Fibroblast of the aortic adventitia (primary cell): ENCODE results near the gene TDRD6. TPM values are rescaled to one million over a fixed set of nuclear protein-coding genes. Genes with fewer than 3 reads are reported as not detected.
"Not testable (repeated sequence)": the region's sequence is repeated elsewhere in the genome, so short reads cannot be mapped to it uniquely, and the experiment has no call there.

Source experiments
- DNase-seq: peaks from one replicate; pipeline ENCODE4 v3.0.0-alpha.2; 2010; ENCODE audit warnings: low read depth
- H3K4me3 ChIP-seq: 2 replicates; pipeline ENCODE4 v1.5.1; 2011; ENCODE audit warnings: low read depth, mild to moderate bottlenecking, control low read depth, low read length, moderate library complexity
- total RNA-seq: library from RNA; depleted of rRNA; stranded (reverse); fragments of >200 nt; gene quantifications from 2 replicates; pipeline ENCODE4 v1.2.3, GENCODE V29; 2012; ENCODE audit warnings: low replicate concordance
- TF ChIP-seq, protein P1 (sequence below): IDR thresholded peaks from 2 replicates; pipeline ENCODE4 v1.5.1; 2011; ENCODE audit warnings: mild to moderate bottlenecking, low read length, control low read depth, inconsistent platforms; ENCODE audit not compliant: insufficient read depth

Gene TDRD6, protein sequence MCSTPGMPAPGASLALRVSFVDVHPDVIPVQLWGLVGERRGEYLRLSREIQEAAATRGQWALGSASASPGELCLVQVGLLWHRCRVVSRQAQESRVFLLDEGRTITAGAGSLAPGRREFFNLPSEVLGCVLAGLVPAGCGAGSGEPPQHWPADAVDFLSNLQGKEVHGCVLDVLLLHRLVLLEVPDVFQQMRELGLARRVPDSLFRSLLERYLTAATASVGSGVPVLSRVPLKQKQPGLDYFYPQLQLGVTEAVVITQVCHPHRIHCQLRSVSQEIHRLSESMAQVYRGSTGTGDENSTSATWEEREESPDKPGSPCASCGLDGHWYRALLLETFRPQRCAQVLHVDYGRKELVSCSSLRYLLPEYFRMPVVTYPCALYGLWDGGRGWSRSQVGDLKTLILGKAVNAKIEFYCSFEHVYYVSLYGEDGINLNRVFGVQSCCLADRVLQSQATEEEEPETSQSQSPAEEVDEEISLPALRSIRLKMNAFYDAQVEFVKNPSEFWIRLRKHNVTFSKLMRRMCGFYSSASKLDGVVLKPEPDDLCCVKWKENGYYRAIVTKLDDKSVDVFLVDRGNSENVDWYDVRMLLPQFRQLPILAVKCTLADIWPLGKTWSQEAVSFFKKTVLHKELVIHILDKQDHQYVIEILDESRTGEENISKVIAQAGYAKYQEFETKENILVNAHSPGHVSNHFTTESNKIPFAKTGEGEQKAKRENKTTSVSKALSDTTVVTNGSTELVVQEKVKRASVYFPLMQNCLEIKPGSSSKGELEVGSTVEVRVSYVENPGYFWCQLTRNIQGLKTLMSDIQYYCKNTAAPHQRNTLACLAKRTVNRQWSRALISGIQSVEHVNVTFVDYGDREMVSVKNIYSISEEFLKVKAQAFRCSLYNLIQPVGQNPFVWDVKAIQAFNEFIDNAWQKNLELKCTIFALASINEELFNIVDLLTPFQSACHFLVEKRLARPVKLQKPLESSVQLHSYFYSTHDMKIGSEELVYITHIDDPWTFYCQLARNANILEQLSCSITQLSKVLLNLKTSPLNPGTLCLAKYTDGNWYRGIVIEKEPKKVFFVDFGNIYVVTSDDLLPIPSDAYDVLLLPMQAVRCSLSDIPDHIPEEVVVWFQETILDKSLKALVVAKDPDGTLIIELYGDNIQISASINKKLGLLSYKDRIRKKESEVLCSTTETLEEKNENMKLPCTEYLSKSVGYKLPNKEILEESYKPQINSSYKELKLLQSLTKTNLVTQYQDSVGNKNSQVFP (N-terminal part only)
- 0.18 and 1.8 TPM in 2 replicates for total RNA-seq

- no peak within 1 kb of the TSS for H3K4me3 ChIP-seq
- no peak for DNase-seq
- TF ChIP-seq, protein P1, sequence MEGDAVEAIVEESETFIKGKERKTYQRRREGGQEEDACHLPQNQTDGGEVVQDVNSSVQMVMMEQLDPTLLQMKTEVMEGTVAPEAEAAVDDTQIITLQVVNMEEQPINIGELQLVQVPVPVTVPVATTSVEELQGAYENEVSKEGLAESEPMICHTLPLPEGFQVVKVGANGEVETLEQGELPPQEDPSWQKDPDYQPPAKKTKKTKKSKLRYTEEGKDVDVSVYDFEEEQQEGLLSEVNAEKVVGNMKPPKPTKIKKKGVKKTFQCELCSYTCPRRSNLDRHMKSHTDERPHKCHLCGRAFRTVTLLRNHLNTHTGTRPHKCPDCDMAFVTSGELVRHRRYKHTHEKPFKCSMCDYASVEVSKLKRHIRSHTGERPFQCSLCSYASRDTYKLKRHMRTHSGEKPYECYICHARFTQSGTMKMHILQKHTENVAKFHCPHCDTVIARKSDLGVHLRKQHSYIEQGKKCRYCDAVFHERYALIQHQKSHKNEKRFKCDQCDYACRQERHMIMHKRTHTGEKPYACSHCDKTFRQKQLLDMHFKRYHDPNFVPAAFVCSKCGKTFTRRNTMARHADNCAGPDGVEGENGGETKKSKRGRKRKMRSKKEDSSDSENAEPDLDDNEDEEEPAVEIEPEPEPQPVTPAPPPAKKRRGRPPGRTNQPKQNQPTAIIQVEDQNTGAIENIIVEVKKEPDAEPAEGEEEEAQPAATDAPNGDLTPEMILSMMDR = no peak
Observed at GRCh38 chr6:46687619-46688097, at the start of gene TDRD6. TSS of gene TDRD6 (plus strand) at chr6:46687885. CDS start at chr6:46688129, 244 bp downstream.

GRCh38 chr6:46637933-46638332 lies 49.8 kb upstream of the TDRD6 start:
- TF ChIP-seq, protein P1 = no peak
- no peak overlapping the region for H3K4me3 ChIP-seq
- DNase-seq = no peak

DNA sequence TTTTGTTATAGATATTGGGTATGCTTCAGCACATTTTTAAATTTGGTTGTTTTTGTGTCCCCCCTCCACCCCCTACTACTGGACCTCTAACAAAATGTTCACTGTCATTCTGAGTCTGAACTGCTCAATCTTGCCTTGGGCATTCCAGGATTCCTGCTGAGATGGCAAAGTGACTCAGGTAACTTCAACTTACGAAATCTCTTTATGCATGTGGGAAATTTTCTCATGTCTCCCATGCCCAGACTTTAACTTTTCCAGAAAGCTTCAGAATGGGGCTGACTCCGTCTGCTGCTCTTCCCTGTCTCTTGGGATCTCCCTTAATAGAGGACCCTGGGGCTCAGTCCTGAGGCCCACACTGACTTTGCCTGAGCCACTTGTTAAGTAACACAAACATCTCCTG lies 49.0 kb upstream of the TDRD6 start:
- TF ChIP-seq, protein P1 = no peak
- H3K4me3 ChIP-seq = no peak overlapping the region
- no peak for DNase-seq

DNA sequence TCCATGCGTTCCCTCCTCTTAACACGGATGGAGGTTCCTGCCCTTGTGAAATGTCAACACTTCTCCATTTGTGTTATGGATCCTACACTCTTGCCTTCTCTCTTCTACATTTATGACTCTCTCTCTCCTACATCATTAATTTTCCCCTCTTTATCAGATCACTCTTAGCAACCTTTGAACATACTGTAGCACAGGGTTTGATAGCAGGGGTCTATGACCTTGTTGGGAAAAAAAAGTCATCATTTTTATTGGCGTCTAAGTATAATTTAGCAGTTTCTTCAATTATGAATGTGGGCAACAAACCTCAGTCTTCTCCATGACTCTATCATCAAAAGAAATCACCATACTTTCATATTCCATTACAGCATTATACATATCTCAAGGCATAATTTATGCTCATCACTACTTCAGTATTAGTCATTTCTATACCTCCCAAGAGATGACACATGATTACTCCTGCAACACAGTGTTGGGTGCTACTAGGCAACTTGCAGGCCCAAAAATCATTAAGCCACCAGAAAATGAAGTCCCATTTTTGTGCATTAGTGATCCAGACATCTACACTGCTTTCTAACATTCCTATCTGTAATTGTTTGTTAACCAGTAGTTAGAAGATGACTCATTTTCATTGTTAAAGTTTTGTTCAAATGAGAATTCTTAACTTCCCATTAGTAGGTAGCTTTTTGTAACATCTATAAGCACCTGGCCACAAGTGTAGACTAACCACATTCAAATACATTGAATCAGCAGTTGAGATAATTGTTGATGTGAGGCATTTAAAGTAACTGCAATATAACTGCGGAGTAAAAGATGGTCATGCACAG lies 44.5 kb upstream of the TDRD6 start:
- TF ChIP-seq, protein P1 = no peak
- no peak overlapping the region for H3K4me3 ChIP-seq
- DNase-seq = no peak

- TF ChIP-seq, protein P1 = no peak
- DNase-seq = no peak
- H3K4me3 ChIP-seq = no peak overlapping the region
Observed at GRCh38 chr6:46645265-46645664, 42.4 kb upstream of the TDRD6 start.

- not testable (repeated sequence) for DNase-seq, H3K4me3 ChIP-seq
Observed at GRCh38 chr6:46648108-46648507, 39.6 kb upstream of the TDRD6 start.
